Neural crest cell (in vitro differentiated cells): ENCODE measurements around the gene FBRS. TPM values are rescaled to one million over a fixed set of nuclear protein-coding genes. Genes with fewer than 3 reads are reported as not detected.

Experiments
- DNase-seq: peaks from one replicate; pipeline ENCODE4 v3.0.0; 2021; ENCODE audit warnings: low read depth, mixed read lengths, low spot score
- H3K27ac Mint-ChIP-seq: one replicate; pipeline ENCODE4 v1.8.0; 2021; ENCODE audit warnings: mild to moderate bottlenecking, mixed read lengths; ENCODE audit not compliant: unreplicated experiment
- H3K27me3 Mint-ChIP-seq: 2 replicates; pipeline ENCODE4 v1.8.0; 2021; ENCODE audit warnings: low read depth, mild to moderate bottlenecking, mixed read lengths
- H3K36me3 Mint-ChIP-seq: 2 replicates; pipeline ENCODE4 v1.8.0; 2021; ENCODE audit warnings: low read depth, mild to moderate bottlenecking, mixed read lengths
- H3K4me1 Mint-ChIP-seq: 2 replicates; pipeline ENCODE4 v1.8.0; 2021; ENCODE audit warnings: mixed read lengths
- H3K4me3 Mint-ChIP-seq: one replicate; pipeline ENCODE4 v1.8.0; 2021; ENCODE audit warnings: mild to moderate bottlenecking, mixed read lengths
- H3K9me3 Mint-ChIP-seq: 2 replicates; pipeline ENCODE4 v1.8.0; 2021; ENCODE audit warnings: mixed read lengths
- CTCF ChIP-seq: fragments of 200-600 bp; sonication (generic); conservative IDR thresholded peaks from 2 replicates; pipeline ENCODE4 v1.5.0; 2021; ENCODE audit warnings: antibody characterized with exemption, mild to moderate bottlenecking
- total RNA-seq: library from RNA; stranded (reverse); gene quantifications from 2 replicates; pipeline ENCODE4 v1.2.1, GENCODE V29; 2021

FBRS gene
- total RNA-seq, 1 donor from 2014 or later = 67.1 TPM

- H3K36me3 Mint-ChIP-seq = peaks cover 12% of the 10 kb centered on the region
- H3K4me1 Mint-ChIP-seq = peaks cover 9% of the 10 kb centered on the region
- H3K9me3 Mint-ChIP-seq = no peaks in the 10 kb centered on the region
- TF ChIP-seq CTCF = no peak
- H3K27ac Mint-ChIP-seq = peak overlapping the region; percentile 43
- H3K4me3 Mint-ChIP-seq = no peak overlapping the region
- H3K27me3 Mint-ChIP-seq = no peaks in the 10 kb centered on the region
- no peak for DNase-seq
Measured at GRCh38 chr16:30667361-30667905, 9.2 kb downstream of the FBRS start.

- TF ChIP-seq CTCF = no peak
- no peak overlapping the region for H3K4me3 Mint-ChIP-seq
- DNase-seq = no peak
- peaks cover 4% of the 10 kb centered on the region for H3K4me1 Mint-ChIP-seq
- no peaks in the 10 kb centered on the region for H3K27me3 Mint-ChIP-seq
- H3K27ac Mint-ChIP-seq = no peak overlapping the region
- peaks cover 8% of the 10 kb centered on the region for H3K36me3 Mint-ChIP-seq
- H3K9me3 Mint-ChIP-seq = no peaks in the 10 kb centered on the region
Measured at GRCh38 chr16:30668393-30668792, 10.2 kb downstream of the FBRS start.

- no peaks in the 10 kb centered on the region for H3K27me3 Mint-ChIP-seq
Measured at GRCh38 chr16:30669026-30669902, 11.0 kb downstream of the FBRS start.

GRCh38 chr16:30669903-30670824, 11.9 kb downstream of the FBRS start:
- Mint-ChIP-seq H3K4me1 (no peaks in the 10 kb centered on the region), H3K9me3 (no peaks in the 10 kb centered on the region), H3K36me3 (peaks cover 7% of the 10 kb centered on the region), H3K27ac (no peak overlapping the region), H3K27me3 (no peaks in the 10 kb centered on the region), H3K4me3 (no peak overlapping the region)
- DNase-seq = no peak
- TF ChIP-seq CTCF = no peak

More at GRCh38 chr16:30669026-30669902, 11.0 kb downstream of the FBRS start:
- Mint-ChIP-seq H3K9me3 (no peaks in the 10 kb centered on the region), H3K4me1 (no peaks in the 10 kb centered on the region), H3K4me3 (no peak overlapping the region), H3K36me3 (peaks cover 7% of the 10 kb centered on the region), H3K27ac (no peak overlapping the region)
- TF ChIP-seq CTCF = no peak
- DNase-seq = no peak

GRCh38 chr16:30675143-30675542, 16.9 kb downstream of the FBRS start:
- Mint-ChIP-seq H3K4me3 (no peak overlapping the region), H3K27ac (no peak overlapping the region), H3K9me3 (no peaks in the 10 kb centered on the region), H3K4me1 (peaks cover 8% of the 10 kb centered on the region), H3K27me3 (no peaks in the 10 kb centered on the region), H3K36me3 (peaks cover 3% of the 10 kb centered on the region)
- DNase-seq = no peak
- no peak for TF ChIP-seq CTCF
